HG03439 (cell line): Measurements from ENCODE around the gene TDG.

Experiments used
- ATAC-seq: cut with Tn5 transposase; IDR thresholded peaks from one replicate; pipeline ENCODE4 v1.9.1; 2021; ENCODE audit warnings: mild to moderate bottlenecking, moderate library complexity; ENCODE audit not compliant: unreplicated experiment

TDG gene

DNA sequence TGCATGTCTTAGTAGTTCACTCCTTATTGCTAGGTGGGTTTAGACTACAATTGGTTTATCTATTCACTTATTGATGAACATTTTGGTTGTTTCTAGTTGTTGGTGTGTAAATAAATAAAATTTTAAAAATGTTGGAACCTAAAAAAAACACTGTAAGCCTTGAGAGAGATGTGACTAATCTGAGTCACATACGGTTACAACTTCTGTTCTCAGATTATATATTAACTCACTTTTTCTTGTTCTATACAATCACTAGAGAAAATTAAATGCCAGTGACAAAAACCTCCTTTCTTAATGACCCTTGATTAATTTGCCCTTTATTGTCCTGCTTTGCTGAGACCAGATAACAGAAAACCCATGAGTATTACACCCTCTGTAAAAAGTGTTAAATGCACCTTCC, 7.1 kb upstream of the TDG start:
- no peak for ATAC-seq

- ATAC-seq: no peak
These were observed 5.0 kb upstream of the TDG start for GRCh38 chr12:103960616-103961227.

DNA sequence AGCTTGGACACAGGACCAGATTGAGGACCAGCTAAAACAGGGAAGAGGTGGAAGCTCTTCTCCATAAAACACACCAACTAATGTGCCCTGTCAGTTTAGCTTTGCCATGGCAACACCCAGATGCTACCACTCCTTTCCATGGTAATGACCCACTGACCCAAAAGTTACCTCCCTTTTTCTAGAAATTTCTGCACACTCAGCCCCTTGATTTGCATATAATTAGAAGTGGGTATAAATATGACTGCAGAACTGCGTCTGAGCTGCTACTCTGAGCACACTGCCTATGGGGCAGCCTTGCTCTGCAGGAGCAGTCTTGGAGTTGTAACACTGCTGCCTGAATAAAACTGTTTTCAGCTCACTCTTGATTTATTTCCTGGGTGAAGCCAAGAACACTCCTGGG, 3.2 kb upstream of the TDG start:
- no peak for ATAC-seq

- ATAC-seq: no peak
These were observed 867 bp upstream of the TDG start for GRCh38 chr12:103964805-103965204.

DNA sequence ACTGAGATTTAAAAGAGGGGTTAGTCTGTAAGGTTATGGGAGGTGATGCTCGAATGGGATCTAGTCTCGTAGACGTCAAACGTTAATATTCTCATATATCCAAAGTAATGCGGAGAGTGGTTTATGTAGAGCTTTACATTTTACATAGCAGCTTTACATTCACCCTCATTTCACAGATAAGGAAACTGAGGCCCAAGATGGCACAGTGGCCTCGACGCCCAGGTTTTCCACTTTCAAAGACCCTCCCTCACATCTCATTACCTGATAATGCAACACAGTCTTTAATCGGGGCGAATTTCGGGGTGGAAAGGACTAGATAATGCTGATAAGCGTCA, 450 bp upstream of the TDG start:
- ATAC-seq: no peak

- ATAC-seq: no peak
These were observed 1.1 kb downstream of the TDG start for GRCh38 chr12:103966736-103967135.

GRCh38 chr12:103969391-103969790, 3.7 kb downstream of the TDG start:
- no peak for ATAC-seq

- no peak for ATAC-seq
These were observed 8.2 kb downstream of the TDG start for GRCh38 chr12:103973909-103974308.

DNA sequence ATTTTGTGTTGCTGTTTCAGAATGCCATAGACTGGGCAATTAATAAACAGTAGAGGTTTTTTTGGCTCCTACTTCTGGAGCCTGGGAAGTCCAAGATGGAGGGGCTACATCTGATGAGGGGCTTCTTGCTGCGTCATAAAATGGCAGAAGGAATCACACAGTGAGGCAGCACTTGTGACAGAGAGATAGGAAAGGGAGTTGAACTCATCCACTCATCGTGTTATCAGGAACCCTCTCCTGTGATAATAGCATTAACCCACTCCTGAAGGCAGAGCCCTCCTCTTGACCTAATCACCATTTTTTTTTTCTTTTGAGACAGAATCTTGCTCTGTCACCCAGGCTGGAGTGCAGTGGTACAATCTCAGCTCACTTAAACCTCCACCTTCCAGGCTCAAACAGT, 9.7 kb downstream of the TDG start:
- ATAC-seq: no peak

- no peak for ATAC-seq
These were observed 12.8 kb downstream of the TDG start for GRCh38 chr12:103978384-103978982.

- no peak for ATAC-seq
These were observed 21.2 kb downstream of the TDG start for GRCh38 chr12:103986829-103987228.

DNA sequence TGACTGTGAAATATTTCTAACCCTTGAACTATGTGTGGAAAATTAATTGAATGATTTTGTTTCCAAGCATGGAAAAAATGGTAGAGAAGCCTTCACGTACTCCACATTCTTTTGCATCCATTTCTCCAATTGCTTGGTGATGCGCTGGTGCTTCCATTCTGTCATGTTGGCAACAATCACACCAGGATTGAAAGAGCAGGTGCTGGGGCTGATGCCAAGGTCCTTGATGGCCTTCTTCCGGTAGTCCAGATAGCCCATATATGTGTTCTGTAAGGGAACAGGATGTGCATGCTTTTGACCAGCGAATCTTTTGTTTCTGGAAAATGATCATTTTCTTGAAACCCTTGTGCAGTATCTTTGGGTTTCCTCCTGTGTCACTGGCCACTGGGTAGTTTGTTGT, 28.6 kb downstream of the TDG start:
- no peak for ATAC-seq

- no peak for ATAC-seq
These were observed 30.9 kb downstream of the TDG start for GRCh38 chr12:103996595-103996994.

- no peak for ATAC-seq
These were observed 31.7 kb downstream of the TDG start for GRCh38 chr12:103997286-103997900.

- ATAC-seq: no peak
These were observed 33.3 kb downstream of the TDG start for GRCh38 chr12:103998976-103999375.

DNA sequence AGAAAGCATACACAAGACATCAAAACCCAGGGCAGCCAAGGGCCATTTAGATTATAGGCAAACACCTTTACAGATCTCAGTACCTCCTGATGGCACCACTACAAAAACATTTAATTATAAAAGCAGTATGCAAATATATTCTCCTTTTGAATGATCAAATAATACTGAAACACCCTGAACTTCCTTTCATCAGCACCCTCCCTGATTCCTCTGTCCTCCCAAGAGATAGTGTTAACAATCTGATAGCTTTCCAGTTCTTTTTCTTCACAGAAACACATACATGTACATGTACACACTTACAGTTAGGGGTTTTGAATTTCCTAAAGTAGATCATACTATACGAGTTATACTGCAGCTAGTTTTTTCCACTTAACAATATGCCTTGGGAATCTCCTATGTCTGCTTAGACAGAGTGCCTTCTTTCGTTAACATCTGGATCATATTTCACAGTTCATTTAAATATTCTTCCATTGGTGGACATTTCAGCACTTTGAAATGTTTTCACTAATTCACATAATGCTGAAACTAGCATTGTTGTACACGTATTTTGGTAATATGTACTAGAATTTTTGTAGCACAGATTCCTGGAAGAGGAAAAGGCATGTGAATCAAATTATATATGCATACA, 35.2 kb downstream of the TDG start:
- ATAC-seq: no peak

- no peak for ATAC-seq
These were observed 37.0 kb downstream of the TDG start for GRCh38 chr12:104002686-104003085.

DNA sequence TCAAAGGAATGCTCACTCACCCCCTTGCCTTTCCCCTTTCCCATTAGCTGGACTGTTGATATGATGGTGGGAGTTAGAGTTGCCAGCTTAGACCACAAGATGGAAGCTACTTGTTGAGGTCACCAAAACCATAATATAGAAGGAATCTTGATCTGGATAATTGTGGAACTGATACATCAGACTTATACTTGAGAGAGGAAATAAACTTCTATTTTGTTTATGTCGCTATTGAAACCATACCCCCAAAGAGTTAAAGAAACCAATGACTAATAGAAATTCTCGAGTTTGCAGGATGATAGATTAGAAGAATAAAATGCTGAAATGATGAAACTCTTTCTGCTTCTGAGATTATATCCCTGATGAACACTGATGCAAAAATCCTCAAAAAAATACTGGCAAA, 37.9 kb downstream of the TDG start:
- no peak for ATAC-seq

DNA sequence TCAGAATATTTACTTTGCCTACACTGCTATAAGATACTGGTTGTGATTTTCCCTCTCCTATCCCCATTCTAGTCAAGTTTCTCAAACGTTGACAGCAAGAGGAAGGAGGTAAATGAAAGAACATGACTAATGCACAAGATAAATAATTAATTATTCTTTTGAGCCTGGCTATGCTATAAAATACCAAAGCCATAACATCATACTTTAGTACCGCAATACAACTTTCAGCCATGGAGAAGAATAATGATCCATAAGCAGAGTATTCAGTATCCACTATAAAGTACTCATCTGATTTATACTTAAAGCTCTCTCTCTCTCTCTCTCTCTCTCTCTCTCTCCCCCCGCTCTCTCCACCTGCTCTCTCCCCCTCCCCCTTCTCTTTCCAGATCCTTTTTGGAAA, 41.3 kb downstream of the TDG start:
- no peak for ATAC-seq

DNA sequence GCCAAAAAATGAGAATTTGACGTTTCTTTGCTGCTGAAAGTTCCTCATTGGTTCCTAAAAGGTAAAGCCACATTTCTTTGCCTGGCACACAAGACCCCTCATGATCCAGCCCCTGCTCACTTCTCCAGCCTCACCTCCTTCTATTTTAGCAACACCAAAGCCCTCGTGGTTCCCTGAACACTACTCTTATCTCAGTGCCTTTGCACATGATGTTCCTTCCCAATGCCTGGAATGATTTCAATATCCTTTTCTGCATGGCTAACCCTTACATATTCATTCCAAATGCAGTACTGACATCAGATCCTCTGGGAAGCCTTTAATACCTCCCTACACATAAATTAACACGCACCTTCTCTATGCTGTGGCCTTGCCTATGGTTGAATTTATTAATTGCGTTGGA, 44.4 kb downstream of the TDG start:
- no peak for ATAC-seq

- no peak for ATAC-seq
These were observed 45.0 kb downstream of the TDG start for GRCh38 chr12:104010606-104011169.

GRCh38 chr12:104011253-104011652, 45.6 kb downstream of the TDG start:
- ATAC-seq: no peak
